GM23338 (cell line): Measurements from ENCODE around the gene NPHP1. TPM values are rescaled to one million over a fixed set of nuclear protein-coding genes. Genes with fewer than 3 reads are reported as not detected.

Source experiments
- ATAC-seq: fragments of 200-7000 bp; cut with Tn5 transposase; 3 replicates; pipeline ENCODE4 v1.9.1; 2020
- DNase-seq: peaks from one replicate; pipeline ENCODE4 v3.0.0-alpha.2; 2015; ENCODE audit warnings: low spot score
- H2AFZ ChIP-seq: fragments of 200-600 bp; sonication (generic); 2 replicates; pipeline ENCODE4 v1.8.0; 2016; ENCODE audit warnings: antibody characterized with exemption, mild to moderate bottlenecking, moderate library complexity
- H3F3A ChIP-seq: fragments of 200-600 bp; sonication (generic); replicated peaks from 2 replicates; pipeline ENCODE4 v1.8.0; 2017; ENCODE audit warnings: antibody characterized with exemption, mixed run types, low read depth
- H3K27ac ChIP-seq: fragments of 200-600 bp; sonication (generic); 2 replicates; pipeline ENCODE4 v1.6.1; 2016; ENCODE audit warnings: low read depth
- H3K27me3 ChIP-seq: fragments of 200-600 bp; sonication (generic); 2 replicates; pipeline ENCODE4 v1.8.0; 2016; ENCODE audit warnings: mild to moderate bottlenecking, mixed run types, moderate library complexity; ENCODE audit not compliant: insufficient read depth
- H3K36me3 ChIP-seq: fragments of 200-600 bp; sonication (generic); 2 replicates; pipeline ENCODE4 v1.8.0; 2016; ENCODE audit warnings: mild to moderate bottlenecking; ENCODE audit not compliant: insufficient read depth
- H3K4me1 ChIP-seq: fragments of 200-600 bp; sonication (generic); 2 replicates; pipeline ENCODE4 v1.8.0; 2016; ENCODE audit warnings: mild to moderate bottlenecking, moderate library complexity; ENCODE audit not compliant: insufficient read depth
- H3K4me2 ChIP-seq: fragments of 200-600 bp; sonication (generic); 2 replicates; pipeline ENCODE4 v1.7.1; 2017; ENCODE audit warnings: mixed run types
- H3K4me3 ChIP-seq: fragments of 200-600 bp; sonication (generic); 2 replicates; pipeline ENCODE4 v1.6.1; 2016; ENCODE audit warnings: mixed run types
- H3K79me2 ChIP-seq: fragments of 200-600 bp; sonication (generic); replicated peaks from 2 replicates; pipeline ENCODE4 v1.8.0; 2017; ENCODE audit warnings: mild to moderate bottlenecking; ENCODE audit not compliant: insufficient read depth
- H3K9me2 ChIP-seq: fragments of 200-600 bp; sonication (generic); 2 replicates; pipeline ENCODE4 v1.8.0; 2017; ENCODE audit not compliant: insufficient read depth
- H4K20me1 ChIP-seq: fragments of 200-600 bp; sonication (generic); replicated peaks from 2 replicates; pipeline ENCODE4 v1.8.0; 2017; ENCODE audit warnings: mild to moderate bottlenecking; ENCODE audit not compliant: insufficient read depth
- H3K27ac Mint-ChIP-seq: 2 replicates; pipeline ENCODE4 v1.8.0; 2020; ENCODE audit warnings: inconsistent platforms, mild to moderate bottlenecking, moderate library complexity, mixed read lengths
- H3K27me3 Mint-ChIP-seq: 3 replicates; pipeline ENCODE4 v1.8.0; 2022; ENCODE audit warnings: low read depth, mild to moderate bottlenecking, moderate library complexity, mixed read lengths, inconsistent platforms; ENCODE audit not compliant: insufficient read depth, poor library complexity
- H3K36me3 Mint-ChIP-seq: 3 replicates; pipeline ENCODE4 v1.8.0; 2021; ENCODE audit warnings: low read depth, mild to moderate bottlenecking, inconsistent platforms, moderate library complexity, mixed read lengths
- H3K4me1 Mint-ChIP-seq: 3 replicates; pipeline ENCODE4 v1.8.0; 2020; ENCODE audit warnings: mild to moderate bottlenecking, inconsistent platforms, mixed read lengths
- H3K4me3 Mint-ChIP-seq: 3 replicates; pipeline ENCODE4 v1.8.0; 2021; ENCODE audit warnings: moderate library complexity, mild to moderate bottlenecking, inconsistent platforms, mixed read lengths
- H3K9me3 Mint-ChIP-seq: 3 replicates; pipeline ENCODE4 v1.8.0; 2020; ENCODE audit warnings: moderate library complexity, mild to moderate bottlenecking, inconsistent platforms, mixed read lengths
- CREB1 ChIP-seq: fragments of 250-450 bp; sonication (Bioruptor Pico); IDR thresholded peaks from 2 replicates; pipeline ENCODE4 v1.5.0; 2020; ENCODE audit warnings: low read depth, mild to moderate bottlenecking, moderate library complexity
- CTCF ChIP-seq, 2 experiments: fragments of 200-600 bp in 1 of 2; sonication (generic) in 1 of 2; conservative IDR thresholded peaks; 2 replicates each; pipeline versions ENCODE4 v1.5.1 to v1.6.1; 2016 to 2017; ENCODE audit warnings: antibody characterized with exemption in 2 of 2, low read depth in 2 of 2, mild to moderate bottlenecking in 2 of 2, moderate library complexity in 1 of 2
- ETS1 ChIP-seq: IDR thresholded peaks from 2 replicates; pipeline ENCODE4 v1.6.1; 2016; ENCODE audit warnings: antibody characterized with exemption
- EZH2 ChIP-seq: fragments of 200-600 bp; sonication (generic); IDR thresholded peaks from one replicate; pipeline ENCODE4 v1.8.0; 2017; ENCODE audit warnings: antibody characterized with exemption, mild to moderate bottlenecking, low read depth; ENCODE audit not compliant: unreplicated experiment
- EZH2phosphoT487 ChIP-seq: fragments of 200-600 bp; sonication (generic); IDR thresholded peaks from one replicate; pipeline ENCODE4 v1.8.1; 2018; ENCODE audit warnings: antibody characterized with exemption; ENCODE audit not compliant: unreplicated experiment
- JUNB ChIP-seq: IDR thresholded peaks from one replicate; pipeline ENCODE4 v1.6.1; 2016; ENCODE audit warnings: antibody characterized with exemption; ENCODE audit not compliant: unreplicated experiment
- NANOG ChIP-seq: IDR thresholded peaks from 2 replicates; pipeline ENCODE4 v1.6.1; 2016; ENCODE audit warnings: antibody characterized with exemption, borderline replicate concordance
- POLR2AphosphoS5 ChIP-seq: IDR thresholded peaks from 2 replicates; pipeline ENCODE4 v1.6.1; 2016; ENCODE audit warnings: antibody characterized with exemption, low read depth
- REST ChIP-seq: IDR thresholded peaks from one replicate; pipeline ENCODE4 v1.6.1; 2018; ENCODE audit warnings: antibody characterized with exemption; ENCODE audit not compliant: unreplicated experiment
- STAT1 ChIP-seq: IDR thresholded peaks from one replicate; pipeline ENCODE4 v1.6.1; 2016; ENCODE audit warnings: antibody characterized with exemption; ENCODE audit not compliant: unreplicated experiment
- ZNF114 ChIP-seq: fragments of 250-450 bp; sonication (Bioruptor Pico); IDR thresholded peaks from 2 replicates; pipeline ENCODE4 v1.5.0; 2020; ENCODE audit warnings: mild to moderate bottlenecking, moderate library complexity
- ZNF331 ChIP-seq: fragments of 250-450 bp; sonication (Bioruptor Pico); IDR thresholded peaks from 2 replicates; pipeline ENCODE4 v1.5.0; 2020; ENCODE audit warnings: low read depth, mild to moderate bottlenecking, moderate library complexity
- ZNF462 ChIP-seq: fragments of 250-450 bp; sonication (Bioruptor Pico); IDR thresholded peaks from 2 replicates; pipeline ENCODE4 v1.5.0; 2020; ENCODE audit warnings: mild to moderate bottlenecking, moderate library complexity
- polyA plus RNA-seq: library from polyadenylated mRNA; unstranded; fragments of >200 nt; fragmentation: Nextera tagmentation; extraction: Ambion mirVana; gene quantifications from 2 replicates; pipeline ENCODE4 v1.2.1, GENCODE V29; 2016
- total RNA-seq: library from RNA; depleted of rRNA; stranded (reverse); fragments of >200 nt; shearing (Covaris generic); gene quantifications from 2 replicates; pipeline ENCODE4 v1.2.3, GENCODE V29; 2014

The NPHP1 gene
- total and polyA plus RNA-seq, 2 experiments from 2014 or later: 4.6 to 10.0 TPM

- H3K27me3 Mint-ChIP-seq: peaks cover 4% of the 10 kb centered on the region
- no peaks in the 10 kb centered on the region for H3K9me2 ChIP-seq
- no peak for DNase-seq
- no peaks in the 10 kb centered on the region for H3K4me1 ChIP-seq
- H3K27ac ChIP-seq: no peak overlapping the region
- peaks cover 11% of the 10 kb centered on the region; the same call in 2 of the 3 replicates for H3K9me3 Mint-ChIP-seq
- H3K27me3 ChIP-seq: no peaks in the 10 kb centered on the region
- H2AFZ ChIP-seq: no peak overlapping the region
- H3K27ac Mint-ChIP-seq: no peak overlapping the region
- no peaks in the 10 kb centered on the region for H3F3A ChIP-seq
- H3K4me1 Mint-ChIP-seq: peaks cover 11% of the 10 kb centered on the region; the same call in 2 of the 3 replicates
- H3K4me2 ChIP-seq: no peak overlapping the region
- H3K36me3 ChIP-seq: no peaks in the 10 kb centered on the region
- no peaks in the 10 kb centered on the region for H4K20me1 ChIP-seq
- H3K79me2 ChIP-seq: no peaks in the 10 kb centered on the region
- no peak for TF ChIP-seq EZH2phosphoT487
- no peak for TF ChIP-seq NANOG
- TF ChIP-seq REST: no peak
- no peak for TF ChIP-seq EZH2
- no peak for TF ChIP-seq CTCF (conservative IDR thresholded peaks at IDR 0.05; ENCODE audit: low read depth in 2 of 2)
- no peak for TF ChIP-seq STAT1
- no peak for TF ChIP-seq JUNB
- no peak for TF ChIP-seq CREB1 (CRISPR knock-in tag)
- TF ChIP-seq ZNF462 (CRISPR knock-in tag): no peak
- TF ChIP-seq ZNF331 (CRISPR knock-in tag): no peak
- no peak for TF ChIP-seq POLR2AphosphoS5
- no peak for TF ChIP-seq ETS1
- TF ChIP-seq ZNF114 (CRISPR knock-in tag): no peak
- no peaks in the 10 kb centered on the region for H3K36me3 Mint-ChIP-seq
- H3K4me3 Mint-ChIP-seq: no peak overlapping the region
- no peak for ATAC-seq
- H3K4me3 ChIP-seq: no peak overlapping the region
These were observed 99.6 kb downstream of the NPHP1 start for GRCh38 chr2:110105183-110105582.
